ENCODE measurements around the gene SMC4. TPM values are rescaled to one million over a fixed set of nuclear protein-coding genes. Genes with fewer than 3 reads are reported as not detected.

SMC4 gene
- total RNA-seq, 1 donor = 130 TPM

DNA sequence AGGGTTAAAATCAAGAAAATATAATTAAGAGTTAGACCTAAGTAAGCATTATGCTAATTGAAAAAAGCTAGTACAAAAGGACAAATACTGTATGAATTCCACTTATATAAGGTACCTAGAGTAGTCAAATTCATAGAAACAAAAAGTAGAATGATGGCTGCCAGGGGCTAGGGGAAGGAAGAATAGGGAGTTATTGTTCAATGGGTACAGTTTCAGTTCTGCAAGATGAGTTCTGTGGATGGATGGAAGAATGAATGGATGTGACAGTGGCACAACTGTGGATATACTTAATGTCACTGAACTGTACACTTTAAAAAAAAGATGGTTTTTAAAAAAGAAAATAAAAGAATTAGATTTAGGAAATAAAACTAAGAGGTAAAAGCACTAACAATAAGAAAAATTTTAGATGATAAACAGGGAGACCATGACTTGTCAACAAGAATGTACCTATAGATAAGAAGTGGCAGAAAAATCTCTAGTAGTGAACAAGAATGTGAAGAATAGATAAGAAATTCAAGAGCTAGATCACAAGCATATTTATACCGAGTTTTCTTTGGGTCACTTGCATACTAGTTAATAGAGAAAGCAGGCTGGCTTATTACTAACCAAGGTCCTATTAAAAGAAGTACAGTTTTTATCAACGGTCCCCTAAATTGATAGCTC lies 6.0 kb upstream of the SMC4 start:
- no peak overlapping the region for H3K4me3 ChIP-seq (ENCODE audit: low read depth, low read length)
- DNase-seq (ENCODE audit: low read depth) = no peak
- TF ChIP-seq, protein P1, sequence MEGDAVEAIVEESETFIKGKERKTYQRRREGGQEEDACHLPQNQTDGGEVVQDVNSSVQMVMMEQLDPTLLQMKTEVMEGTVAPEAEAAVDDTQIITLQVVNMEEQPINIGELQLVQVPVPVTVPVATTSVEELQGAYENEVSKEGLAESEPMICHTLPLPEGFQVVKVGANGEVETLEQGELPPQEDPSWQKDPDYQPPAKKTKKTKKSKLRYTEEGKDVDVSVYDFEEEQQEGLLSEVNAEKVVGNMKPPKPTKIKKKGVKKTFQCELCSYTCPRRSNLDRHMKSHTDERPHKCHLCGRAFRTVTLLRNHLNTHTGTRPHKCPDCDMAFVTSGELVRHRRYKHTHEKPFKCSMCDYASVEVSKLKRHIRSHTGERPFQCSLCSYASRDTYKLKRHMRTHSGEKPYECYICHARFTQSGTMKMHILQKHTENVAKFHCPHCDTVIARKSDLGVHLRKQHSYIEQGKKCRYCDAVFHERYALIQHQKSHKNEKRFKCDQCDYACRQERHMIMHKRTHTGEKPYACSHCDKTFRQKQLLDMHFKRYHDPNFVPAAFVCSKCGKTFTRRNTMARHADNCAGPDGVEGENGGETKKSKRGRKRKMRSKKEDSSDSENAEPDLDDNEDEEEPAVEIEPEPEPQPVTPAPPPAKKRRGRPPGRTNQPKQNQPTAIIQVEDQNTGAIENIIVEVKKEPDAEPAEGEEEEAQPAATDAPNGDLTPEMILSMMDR (IDR thresholded peaks at IDR 0.05; ENCODE audit: insufficient read depth, low read length) = no peak

DNA sequence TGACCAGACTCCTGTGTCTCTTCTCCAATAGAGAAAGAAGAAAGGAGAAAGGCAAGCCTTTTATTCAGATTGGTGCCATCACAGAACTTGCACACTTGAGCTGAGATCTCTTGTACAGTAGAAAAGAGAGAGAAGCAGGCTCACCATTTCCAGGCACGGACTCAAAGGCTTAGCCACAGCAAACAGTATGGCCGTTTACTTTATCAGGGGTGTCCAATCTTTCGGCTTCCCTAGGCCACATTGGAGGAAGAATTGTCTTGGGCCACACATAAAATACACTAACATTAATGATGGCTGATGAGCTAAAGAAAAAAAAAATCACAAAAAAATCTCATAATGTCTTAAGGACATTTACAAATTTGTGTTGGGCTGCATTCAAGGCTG lies 5.4 kb upstream of the SMC4 start:
- H3K4me3 ChIP-seq (ENCODE audit: low read depth, low read length) = no peak overlapping the region
- no peak for DNase-seq (ENCODE audit: low read depth)
- TF ChIP-seq, protein P1 (IDR thresholded peaks at IDR 0.05; ENCODE audit: insufficient read depth, low read length) = no peak

DNA sequence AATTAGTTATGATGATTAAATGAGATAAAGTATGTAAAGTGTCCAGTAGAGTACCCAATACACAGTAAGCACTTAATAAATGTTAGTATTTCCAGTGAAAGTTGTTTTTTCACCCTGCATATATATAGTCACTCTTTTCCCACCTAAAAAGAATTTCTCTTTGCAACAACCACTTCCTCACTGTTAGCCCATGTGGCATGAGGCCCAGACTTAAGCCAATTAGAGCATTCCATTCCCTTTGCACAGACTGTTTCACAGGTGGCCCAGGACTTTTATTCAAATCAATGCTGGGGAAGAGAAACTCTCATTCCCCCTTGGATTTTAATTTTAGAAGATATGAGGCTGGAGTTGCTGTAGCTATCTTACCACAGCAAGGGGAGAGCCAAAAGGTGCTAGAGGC lies 4.2 kb upstream of the SMC4 start:
- DNase-seq (ENCODE audit: low read depth) = peak; percentile 73
- TF ChIP-seq, protein P1 (IDR thresholded peaks at IDR 0.05; ENCODE audit: insufficient read depth, low read length) = no peak
- H3K4me3 ChIP-seq (ENCODE audit: low read depth, low read length) = no peak overlapping the region

DNA sequence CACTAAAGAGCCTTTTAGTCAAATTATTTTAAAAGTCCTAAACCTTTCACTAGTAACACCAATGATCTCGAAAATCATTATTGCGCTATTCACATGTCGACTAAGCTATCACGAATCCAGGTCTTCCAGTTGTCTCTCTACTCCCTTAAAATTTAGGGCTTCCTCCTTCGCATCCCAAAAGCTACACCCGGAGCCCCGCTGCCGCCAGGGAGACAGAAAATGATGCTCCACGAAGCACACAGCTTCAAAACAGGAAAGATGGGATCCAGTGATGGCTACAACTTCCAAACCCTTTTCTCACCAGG lies 678 bp upstream of the SMC4 start:
- TF ChIP-seq, protein P1 (IDR thresholded peaks at IDR 0.05; ENCODE audit: insufficient read depth, low read length) = peak; percentile 38
- peak overlapping the region; percentile 99 for H3K4me3 ChIP-seq (ENCODE audit: low read depth, low read length)
- DNase-seq (ENCODE audit: low read depth) = no peak

DNA sequence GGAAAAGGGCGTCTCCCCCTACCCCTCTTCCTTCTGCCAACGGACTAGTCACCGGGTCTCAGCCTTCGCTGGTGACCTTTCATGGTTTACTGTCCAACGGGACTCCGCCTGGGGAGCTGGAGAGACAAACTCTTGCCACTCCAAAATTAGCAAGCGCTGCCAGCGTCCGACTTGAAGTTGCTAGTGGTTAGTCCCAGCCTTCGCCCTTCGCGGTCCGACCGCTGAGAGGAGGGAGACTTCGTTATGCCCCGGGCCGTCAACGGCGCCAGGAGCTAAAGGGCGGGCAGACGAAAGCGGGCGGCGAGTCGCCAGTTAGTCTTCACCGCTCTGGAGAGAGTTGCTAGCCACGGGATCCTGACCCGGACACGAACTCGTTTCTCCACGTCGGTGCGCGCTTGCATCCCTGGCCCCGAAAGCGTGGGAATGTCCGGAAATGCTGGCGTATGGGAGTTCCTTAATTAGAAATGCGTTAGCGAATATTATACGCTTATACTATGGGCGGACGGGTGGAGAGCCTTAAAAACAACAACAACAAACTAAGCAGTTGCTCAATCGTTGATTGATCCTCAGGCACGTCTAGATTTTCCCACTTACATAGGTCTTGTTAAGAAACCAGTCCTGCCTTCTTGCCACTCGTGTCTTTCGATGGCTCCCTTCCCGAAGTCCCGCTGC lies 716 bp downstream of the SMC4 start:
- H3K4me3 ChIP-seq (ENCODE audit: low read depth, low read length) = peak overlapping the region; percentile 99
- DNase-seq (ENCODE audit: low read depth) = peak; percentile 69
- TF ChIP-seq, protein P1 (IDR thresholded peaks at IDR 0.05; ENCODE audit: insufficient read depth, low read length) = no peak

DNA sequence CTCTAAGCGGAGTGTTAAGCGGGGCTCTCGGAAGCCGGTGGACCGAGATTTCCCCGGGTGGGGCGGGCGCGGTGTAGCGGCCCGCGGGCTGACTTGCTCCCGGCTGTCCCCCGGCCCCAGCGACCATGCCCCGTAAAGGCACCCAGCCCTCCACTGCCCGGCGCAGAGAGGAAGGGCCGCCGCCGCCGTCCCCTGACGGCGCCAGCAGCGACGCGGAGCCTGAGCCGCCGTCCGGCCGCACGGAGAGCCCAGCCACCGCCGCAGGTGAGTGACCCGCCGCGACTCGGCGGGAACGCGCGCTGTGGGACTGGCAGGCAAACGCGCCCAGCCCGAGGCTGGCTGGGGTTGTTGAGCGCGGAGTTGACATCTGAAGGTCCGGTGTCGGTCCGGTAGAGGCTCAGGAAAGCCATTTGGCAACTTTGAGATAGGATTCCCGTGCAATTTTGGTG lies 1.3 kb downstream of the SMC4 start:
- TF ChIP-seq, protein P1 (IDR thresholded peaks at IDR 0.05; ENCODE audit: insufficient read depth, low read length) = no peak
- H3K4me3 ChIP-seq (ENCODE audit: low read depth, low read length) = peak overlapping the region; percentile 99
- DNase-seq (ENCODE audit: low read depth) = no peak

Measured in fibroblast of the aortic adventitia (primary cell).